GM18520 (cell line): ENCODE results near the gene TMEM190.
"Not testable (repeated sequence)": the region's sequence is repeated elsewhere in the genome, so short reads cannot be mapped to it uniquely, and the experiment has no call there.

Experiments used
- ATAC-seq: cut with Tn5 transposase; IDR thresholded peaks from one replicate; pipeline ENCODE4 v1.9.1; 2021; ENCODE audit not compliant: unreplicated experiment

Gene TMEM190

DNA sequence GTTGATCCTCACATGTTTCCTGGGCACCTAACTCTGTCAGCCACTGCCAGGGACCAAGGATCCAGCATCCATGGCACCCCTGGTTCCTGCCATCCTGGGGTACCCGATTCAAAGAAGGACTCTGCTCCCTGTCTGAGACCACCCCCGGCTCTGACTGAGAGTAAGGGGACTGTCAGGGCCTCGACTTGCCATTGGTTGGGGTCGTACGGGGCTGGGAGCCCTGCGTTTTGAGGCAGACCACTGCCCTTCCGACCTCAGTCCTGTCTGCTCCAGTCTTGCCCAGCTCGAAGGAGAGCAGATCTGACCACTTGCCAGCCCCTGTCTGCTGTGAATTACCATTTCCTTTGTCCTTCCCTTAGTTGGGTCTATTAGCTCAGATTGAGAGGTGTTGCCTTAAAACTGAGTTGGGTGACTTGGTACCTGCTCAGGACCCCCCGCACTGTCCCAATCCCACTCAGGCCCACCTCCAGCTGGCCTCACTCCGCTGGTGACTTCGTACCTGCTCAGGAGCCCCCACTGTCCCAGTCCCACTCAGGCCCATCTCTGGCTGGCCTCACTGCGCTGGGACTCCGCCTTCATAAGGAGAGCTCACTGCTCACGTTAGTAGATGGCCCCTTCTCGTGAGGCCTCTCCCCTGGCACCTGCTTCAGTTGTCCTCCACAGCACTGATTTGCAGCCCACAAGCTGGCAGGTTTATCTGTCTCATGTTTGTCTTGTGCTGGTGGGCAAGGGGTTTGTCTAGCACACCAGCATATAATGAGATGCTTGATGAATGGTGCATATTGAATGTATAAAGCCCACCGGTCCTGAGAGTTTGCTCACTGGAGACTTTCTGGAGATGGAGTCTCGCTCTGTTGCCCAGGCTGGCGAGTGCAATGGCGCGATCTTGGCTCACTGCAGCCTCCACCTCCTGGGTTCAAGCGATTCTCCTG, 13.0 kb downstream of the TMEM190 start:
- no peak for ATAC-seq

DNA sequence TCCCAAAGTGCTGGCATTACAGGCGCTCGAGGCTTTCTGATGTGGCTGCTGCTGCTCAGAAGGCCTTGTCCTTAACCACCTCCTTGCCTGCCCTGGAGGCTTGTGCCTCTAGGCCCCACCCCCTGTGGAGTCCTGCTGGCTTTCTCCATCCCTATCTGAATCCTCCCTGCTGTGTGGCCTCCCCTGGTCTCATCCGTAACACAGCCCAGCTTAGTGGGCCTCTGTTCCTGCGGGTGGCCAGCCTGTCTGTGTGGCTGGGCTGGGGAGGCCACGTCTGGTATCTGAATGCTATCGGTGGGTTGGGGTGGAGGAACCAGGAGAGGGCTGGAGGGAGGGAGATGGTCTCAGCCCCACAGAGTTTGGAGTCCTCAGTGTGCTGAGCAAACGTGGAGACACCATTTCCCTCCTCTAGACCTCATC, 13.8 kb downstream of the TMEM190 start:
- no peak for ATAC-seq

DNA sequence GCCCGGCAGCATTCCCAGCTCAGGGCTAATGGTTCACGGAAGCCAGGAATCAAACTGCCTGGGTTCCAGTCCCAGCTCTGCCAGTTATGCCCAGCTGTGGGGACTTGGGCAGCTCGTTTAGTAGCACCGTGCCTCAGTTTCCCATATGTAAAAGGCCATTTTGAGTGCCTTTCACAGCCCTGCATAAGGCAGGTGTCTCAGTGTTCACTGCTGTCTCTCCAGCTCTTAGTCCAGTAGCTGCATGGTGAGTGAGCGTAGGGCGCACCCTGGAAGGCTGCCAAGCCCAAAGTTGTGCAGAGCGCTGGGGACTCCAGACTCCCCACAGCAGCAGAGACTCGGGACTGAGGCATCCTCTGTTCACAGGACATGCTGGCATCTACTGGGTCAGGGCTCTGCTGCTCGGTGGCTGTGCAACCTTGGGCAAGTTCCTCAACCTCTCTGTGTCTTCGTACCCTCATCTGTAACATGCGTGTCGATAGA, 14.6 kb downstream of the TMEM190 start:
- ATAC-seq: no peak

DNA sequence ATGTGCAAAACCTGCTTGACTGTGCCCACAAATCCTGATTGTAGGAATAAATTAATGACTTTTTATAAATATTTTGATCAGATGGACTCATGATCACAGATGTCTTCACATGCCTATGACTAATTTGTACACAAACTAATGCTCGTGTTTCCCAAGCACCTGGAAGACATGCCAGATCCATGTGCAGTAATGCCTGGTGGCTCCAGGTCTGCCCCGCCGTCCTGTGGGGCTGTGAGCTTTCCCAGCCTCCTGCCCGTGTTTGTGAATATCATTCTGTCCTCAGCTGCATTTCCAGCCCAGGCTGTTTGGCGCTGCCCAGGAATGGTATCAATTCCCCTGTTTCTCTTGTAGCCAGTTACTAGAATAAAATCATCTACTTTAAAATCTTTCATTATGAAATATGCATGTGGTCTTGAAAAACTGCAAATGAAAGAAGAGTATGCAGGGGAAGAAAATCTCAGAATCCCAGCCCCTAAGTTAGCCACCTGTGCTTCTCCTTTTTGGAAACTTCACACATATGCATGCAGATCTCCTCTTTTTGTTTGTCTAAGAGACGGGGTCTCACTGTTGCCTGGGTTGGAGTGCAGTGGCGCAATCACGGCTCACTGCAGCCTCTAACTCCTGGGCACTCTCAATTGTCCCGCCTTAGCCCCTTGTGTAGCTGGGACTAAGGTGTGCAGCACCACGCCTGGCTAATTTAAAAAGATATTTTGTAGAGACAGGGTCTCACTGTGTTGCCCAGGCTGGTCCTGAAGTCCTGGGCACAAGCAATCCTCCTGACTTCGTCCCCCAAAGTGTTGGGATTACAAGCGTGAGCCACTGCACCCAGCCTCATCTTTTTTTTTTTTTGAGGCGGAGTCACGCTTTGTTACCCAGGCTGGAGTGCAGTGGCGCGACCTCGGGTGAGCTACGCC, 15.3 kb downstream of the TMEM190 start:
- no peak for ATAC-seq

DNA sequence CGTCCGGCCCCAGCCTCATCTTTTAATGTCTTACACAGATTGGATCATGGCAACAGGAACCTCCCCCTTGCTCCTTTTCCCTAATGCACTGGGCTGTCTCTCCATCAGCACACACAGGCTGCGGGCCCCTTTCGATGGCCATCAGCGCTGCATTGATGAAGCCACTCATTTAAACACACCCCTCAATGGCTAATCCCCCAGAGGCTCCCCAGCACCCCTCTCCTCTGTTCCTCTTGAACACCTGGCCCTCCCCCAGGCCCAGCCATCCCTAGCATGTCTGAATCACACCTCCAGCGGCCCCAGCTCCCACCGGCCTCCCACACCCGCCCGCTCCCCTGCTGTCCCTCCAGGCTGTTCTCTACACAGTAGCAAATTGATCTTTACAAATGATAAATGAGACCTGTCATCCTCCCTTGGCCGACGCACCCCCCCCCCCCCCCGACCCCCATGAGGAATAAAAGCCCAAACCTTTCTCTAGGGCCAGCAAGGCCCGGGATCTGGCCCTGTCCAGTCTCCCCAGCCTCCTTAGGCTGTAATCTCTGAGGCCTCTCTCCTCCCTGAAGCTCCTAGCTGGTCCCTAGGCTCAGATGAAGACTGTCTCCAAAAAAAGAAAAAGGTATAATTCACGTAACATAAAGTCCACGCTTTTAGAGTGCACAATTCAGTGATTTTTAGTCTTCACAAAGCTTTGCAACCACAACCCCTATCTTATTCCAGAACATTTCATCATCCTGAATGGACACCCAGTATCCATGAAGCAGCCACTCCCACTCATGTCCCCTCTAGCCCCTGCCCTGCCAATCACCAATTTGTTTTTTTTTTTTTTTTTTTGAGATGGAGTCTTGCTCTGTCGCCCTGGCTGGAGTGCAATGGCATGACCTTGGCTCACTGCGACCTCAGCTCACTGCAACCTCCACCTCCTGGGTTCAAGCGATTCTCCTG, 16.5 kb downstream of the TMEM190 start:
- ATAC-seq: no peak

DNA sequence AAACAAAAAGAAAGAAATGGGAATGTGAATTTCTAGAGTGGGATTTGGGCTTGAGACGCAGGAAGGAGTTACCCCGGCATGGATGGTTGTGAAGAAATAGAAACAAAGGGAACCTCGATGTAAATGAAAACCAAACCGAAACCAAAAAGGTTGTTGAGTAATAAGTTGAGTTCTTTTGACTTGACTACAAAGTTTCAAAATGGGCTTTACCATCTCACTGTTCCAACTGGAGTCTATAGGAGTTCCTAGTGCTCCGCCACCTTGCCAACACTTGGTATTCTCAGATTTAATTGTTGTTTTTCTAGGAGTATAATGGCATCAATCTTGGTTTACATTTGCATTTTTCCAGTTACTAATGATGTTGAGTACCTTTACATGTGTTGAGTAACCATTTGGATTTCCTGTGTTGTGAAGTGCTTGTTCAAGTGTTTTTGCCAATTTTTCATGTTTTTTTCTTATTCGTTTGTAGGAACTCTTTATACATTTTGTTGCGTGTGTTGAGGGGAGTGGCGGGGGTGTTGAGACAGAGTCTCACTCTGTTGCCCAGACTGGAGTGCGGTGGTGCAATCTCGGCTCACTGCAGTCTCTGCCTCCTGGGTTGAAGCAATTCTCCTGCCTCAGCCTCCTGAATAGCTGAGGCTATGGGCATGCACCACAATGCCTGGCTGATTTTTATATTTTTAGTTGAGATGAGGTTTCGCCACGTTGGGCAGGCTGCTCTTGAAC, 21.7 kb downstream of the TMEM190 start:
- ATAC-seq: no peak

DNA sequence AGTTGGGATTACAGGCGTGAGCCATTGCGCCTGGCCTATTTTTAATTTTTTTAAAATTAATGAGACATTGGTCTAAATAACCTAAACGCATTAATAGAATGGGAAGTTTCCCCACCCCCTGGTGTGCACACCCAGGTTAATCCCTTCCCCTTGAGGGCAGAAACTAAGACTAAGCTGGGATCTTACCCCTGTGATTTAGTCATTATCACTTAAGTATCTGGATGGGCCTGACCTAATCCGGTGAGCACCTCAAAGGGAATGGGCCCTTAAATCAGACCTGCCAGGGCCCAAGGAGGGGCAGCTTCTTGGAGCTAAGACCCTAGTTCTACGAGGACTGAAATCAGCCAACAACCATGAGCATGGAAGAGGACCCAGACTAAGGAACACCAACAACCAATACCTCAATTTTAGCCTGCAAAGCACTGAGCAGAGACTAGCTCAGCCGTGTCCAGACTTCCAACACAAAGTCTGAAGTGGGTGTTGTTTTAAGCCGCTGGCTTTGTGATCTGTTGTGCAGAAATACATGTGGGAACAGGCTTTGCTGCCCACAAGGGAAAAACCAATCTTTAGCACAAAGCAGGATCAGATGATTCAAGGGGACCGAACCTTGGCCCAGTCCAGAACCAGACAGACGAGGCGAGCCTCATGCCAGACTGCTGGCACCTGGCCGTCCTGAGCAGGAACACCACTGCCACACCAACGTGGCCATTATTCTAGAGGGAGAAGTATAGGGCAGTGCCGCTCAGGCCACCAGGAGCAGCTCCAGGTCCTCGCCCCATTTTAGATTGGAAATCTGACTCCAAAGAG, 23.9 kb downstream of the TMEM190 start:
- no peak for ATAC-seq

DNA sequence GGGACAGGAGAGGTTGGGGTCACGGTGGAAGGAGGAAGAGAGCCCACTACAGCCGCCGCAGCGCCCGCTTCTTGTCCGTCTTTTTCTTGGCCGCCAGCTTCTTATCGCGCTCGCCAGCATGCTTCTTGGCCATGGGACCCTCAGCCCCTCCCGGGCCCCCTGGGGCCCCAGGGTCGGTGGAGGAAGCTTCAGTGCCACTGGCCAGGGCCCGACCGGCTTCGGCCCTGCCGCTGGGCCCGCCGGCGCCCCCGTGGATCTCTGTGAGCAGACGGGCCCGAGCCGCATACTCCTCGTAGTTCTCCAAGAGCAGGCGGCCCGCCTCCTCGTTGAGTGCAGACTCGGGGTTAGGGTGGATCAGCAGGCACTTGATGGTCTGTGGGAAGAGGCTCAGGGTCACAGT, 24.8 kb downstream of the TMEM190 start:
- not testable (repeated sequence) for ATAC-seq

DNA sequence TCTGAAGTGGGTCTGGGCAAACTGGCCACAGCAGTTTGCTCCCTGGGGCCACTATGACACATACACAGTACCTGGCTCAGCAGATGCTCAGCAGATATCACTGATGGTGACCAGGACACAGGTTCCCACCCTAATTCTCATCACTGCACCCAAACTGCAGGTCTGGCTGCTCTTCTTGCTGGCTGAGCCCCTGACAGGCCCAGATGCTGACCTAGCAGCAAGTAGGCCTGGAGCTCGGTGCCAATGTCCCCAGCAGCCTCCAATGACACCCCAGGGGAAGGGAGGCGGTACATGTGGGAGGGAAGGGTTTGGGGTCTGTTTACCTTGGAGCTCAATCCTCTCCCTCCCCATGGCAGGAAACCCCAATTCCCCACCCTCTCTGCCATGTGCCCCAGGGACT, 25.9 kb downstream of the TMEM190 start:
- no peak for ATAC-seq

DNA sequence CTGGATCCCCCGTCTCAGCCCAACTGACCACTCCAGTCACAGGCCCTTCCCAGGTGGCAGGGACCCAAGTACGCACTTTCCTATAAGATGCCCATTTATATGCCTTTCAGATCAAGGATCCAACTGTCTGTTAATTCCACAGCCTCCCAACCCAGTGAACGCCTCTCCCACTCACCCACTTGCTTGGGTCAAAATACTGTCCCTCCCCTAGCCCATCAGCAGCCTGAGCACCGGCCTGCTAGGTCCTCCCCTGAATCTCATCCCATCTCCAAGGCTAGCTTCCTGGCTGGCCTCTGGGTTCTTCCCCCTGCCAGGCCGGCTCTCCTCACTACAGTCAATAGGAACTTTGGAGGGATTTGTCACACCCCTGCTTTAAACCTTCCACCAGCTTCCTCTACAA, 29.0 kb downstream of the TMEM190 start:
- ATAC-seq: no peak

DNA sequence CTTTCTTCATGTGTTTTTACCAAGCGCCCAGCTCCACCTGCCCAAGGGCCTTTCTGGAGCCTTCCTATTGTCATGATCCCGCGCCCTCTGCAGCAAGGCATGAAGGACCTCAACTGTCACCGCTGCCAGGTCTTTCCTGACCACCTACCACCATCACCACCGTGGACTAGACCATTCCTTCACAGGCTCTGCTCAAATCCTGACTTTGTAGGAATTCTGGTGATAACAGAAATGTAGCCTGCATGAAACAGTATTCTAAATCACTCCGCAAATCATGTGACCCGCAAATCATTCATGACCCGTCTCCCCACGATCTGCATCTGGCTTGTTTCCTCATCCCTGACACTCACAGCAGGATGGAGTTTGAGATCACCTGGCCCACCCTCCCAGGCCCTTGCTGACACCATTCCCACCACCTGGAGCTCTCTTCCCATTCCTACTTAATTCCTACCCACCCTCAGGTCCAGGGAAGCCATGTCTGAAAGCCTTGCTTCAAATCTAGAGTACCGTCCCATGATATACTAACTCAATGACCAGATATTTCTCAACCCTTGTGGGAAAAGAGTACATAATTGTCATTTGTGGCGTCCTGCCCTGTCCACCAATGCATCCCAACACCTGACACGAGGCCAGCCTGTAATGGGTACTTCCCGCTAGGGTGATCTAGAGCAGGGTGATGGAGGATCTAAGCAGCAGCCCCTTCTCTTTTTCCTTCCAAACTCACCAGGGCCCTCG, 29.6 kb downstream of the TMEM190 start:
- no peak for ATAC-seq

DNA sequence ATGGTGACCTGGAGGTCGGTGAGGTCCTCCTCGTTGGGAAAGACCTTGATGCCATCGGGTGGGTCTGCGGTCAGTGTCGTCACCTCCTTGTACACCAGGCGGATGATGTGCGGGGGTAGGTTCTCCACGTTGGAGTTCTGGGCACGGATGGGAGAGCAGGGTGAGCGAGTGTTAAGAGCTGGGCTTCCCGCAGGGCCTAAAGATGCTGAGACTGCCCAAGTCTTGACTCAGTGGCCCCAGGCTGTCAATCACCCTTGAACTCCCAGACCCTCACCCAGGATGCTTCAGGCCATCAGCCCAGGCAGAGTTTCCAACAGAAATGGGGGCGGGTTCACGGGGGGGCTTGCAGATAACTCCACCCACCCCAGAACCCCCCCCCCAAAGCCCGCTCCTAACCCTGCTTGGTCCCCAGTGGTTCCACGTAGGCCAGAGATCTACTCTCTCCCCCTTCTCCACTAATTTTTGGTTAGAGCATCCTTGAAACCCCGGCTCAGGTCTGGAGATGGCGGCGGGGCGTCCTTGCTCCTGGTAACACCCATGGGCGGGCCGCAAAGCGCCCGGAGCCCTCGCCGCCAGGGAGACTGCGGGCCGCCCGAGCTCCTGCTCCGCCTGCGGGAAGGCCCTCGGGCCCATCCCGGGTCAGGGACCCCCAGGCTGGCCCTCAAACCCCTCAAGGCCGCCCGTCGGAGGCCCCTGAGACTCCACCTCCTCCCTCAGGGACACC, 30.4 kb downstream of the TMEM190 start:
- ATAC-seq: no peak

DNA sequence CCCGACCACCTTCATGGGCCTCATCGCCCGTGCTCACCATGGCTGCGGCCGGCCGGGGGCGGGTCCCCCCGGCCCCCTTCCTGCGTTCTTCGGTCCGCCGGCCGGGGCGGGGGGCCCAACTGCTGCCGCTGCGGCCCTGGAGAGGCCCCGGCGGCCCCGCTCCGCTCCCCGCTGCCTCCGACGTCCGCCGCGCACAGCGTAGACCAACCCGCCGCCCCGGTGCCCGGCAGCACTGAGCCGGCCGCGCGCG, 30.8 kb downstream of the TMEM190 start, which contains the start of gene UBE2S:
TSS of gene UBE2S (minus strand) at position 239 of the 250 bp plus-strand sequence. CDS start at position 40, 199 bp downstream.
- peak; percentile 56 for ATAC-seq

DNA sequence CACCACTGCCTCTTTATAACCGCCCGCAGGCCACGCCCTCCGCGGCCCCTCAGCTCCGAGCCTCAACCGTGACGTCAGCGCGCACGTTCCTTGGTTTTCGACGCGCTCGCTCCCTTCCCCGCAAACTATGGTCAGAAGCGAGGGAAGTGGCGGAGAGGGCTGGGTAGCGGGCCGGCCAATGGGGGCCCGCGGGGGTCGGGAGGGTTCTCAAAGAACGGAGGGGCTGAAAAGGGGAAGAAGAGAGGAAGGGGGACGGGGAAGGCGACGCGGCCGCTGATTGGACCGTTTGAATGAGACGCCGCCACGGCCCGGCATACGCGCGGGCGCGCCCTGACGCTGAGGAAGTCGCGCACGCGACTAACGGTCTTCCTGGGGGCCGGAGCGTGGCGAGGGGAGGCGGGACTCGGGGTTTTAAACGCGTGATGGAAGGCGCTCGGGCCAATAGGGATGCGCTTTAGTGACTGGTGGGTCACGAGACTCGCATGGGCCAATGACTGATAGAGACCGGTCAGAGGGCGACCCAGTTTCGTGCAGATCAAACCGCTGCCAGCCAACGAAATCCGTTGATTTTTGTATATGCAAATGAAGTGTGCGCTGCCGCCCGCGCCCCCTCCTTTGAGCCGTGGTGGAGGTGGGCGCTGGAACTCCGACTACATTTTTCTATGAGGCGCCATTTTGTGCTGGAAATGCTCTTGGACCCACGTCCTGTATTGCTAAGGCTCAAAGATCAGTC, 31.3 kb downstream of the TMEM190 start:
- peak; percentile 80 for ATAC-seq

DNA sequence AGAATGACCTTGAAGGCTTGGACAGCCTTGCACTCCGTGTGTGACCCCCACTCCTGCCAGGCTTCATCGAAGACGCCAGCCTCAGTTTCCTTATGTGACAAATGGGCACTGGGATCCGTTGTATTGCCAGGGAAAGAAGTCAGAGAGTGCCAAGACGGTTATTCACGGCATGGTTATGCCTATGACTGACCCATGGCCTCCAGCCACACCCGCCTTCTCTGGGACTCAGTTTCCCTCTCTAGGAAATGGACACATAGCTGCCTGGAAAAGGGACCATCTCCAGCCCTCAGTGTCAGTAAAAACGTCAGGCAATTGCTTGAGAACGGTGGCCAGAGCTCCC, 31.9 kb downstream of the TMEM190 start:
- no peak for ATAC-seq

DNA sequence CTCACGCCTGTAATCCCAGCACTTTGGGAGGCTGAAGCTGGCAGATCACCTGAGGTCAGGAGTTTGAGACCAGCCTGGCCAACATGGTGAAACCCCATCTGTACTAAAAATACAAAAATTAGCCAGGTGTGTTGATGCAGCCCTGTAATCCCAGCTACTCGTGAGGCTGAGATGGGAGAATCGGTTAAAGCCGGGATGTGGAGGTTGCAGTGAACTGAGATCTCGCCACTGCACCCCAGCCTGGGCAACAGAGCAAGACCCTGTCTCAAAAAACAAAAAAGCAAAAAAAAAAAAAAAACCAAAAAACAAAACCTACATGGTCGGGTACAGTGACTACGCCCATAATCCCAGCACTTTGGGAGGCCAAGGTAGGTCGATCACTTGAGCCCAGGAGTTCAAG, 32.6 kb downstream of the TMEM190 start:
- ATAC-seq: not testable (repeated sequence)

DNA sequence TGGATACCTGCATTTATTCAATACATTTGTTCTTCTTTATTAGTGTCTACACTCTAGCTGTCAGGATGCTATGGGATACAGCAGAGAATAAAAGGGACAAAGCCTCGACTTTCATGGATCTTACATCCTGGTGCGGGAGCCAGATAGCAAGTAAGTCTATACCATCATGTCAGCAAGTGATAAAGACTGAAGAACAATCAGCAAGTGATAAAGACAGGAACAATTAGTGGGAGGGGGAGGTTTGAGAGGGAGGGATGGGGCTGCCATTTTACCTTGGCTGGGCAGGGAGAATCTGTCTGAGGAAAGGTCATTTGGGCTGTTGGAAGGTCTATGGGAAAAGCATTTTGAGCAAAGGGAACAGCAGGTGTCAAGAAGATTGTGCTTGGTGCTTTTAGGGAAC, 33.5 kb downstream of the TMEM190 start:
- ATAC-seq: no peak
